Ovary (tissue), 3 donors: ENCODE data around the gene CEMIP.

ENCODE experiments used
- EP300 ChIP-seq: sonication (generic); formaldehyde crosslinking; IDR thresholded peaks from one replicate; pipeline ENCODE4 v1.6.1; 2017; ENCODE audit warnings: antibody characterized with exemption
- TF ChIP-seq, protein P1 (sequence below), 3 donors: fragments of 450-650 bp in 2 of 3; fragments of 200-600 bp in 1 of 3; IDR thresholded peaks; one replicate each; pipeline versions ENCODE4 v1.5.1 to v1.8.0; 2016 to 2022; ENCODE audit warnings: antibody characterized with exemption in 3 of 3, mild to moderate bottlenecking in 1 of 3
- donor health status: DM: no; HTN: no; CAD: no.

DNA sequence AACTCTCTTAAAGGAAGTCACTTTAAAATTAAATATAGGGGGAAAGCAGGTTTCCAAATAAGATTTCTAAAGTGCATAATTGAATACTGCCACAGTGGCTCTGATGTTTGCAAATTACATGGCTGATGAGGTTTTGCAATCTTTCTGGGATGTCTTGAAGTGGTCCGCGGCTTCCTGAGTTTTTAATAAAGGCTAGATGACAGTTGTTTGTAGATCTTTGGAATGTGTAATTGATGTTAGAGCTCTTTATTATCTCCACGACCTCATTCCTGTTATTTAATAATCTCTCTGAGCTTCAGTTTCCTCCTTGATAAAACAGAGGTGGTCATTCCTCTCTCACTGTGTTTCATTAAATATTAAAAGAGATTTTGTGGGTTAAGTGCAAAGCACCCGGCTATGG, 27.0 kb upstream of the CEMIP start:
- TF ChIP-seq EP300, result no peak
- TF ChIP-seq, protein P1, sequence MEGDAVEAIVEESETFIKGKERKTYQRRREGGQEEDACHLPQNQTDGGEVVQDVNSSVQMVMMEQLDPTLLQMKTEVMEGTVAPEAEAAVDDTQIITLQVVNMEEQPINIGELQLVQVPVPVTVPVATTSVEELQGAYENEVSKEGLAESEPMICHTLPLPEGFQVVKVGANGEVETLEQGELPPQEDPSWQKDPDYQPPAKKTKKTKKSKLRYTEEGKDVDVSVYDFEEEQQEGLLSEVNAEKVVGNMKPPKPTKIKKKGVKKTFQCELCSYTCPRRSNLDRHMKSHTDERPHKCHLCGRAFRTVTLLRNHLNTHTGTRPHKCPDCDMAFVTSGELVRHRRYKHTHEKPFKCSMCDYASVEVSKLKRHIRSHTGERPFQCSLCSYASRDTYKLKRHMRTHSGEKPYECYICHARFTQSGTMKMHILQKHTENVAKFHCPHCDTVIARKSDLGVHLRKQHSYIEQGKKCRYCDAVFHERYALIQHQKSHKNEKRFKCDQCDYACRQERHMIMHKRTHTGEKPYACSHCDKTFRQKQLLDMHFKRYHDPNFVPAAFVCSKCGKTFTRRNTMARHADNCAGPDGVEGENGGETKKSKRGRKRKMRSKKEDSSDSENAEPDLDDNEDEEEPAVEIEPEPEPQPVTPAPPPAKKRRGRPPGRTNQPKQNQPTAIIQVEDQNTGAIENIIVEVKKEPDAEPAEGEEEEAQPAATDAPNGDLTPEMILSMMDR (IDR thresholded peaks at IDR 0.05), result no peak
